ENCODE data around the gene OPTC.

OPTC gene

DNA sequence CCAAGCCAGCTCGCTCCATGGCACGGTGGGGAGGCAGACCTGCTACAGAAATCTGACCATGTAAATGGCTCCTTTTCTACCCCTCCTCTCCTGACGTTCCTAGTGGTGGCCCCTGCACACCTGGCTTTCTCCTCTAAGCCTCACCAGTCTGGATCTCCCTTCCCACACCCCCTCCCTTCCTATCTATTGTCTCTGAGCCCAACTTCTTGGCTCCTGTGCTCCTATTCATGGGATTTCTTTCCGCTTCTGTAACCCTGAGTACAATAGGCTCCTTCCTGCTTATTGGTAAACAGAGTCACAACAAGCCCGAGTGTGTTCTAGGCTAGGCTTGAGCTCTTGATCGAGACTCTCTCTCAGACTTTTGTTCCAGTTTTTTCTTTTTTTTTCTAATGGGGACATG is 17.6 kb downstream of the OPTC start:
- no peak overlapping the region for H3K27ac ChIP-seq
- TF ChIP-seq, protein P1, sequence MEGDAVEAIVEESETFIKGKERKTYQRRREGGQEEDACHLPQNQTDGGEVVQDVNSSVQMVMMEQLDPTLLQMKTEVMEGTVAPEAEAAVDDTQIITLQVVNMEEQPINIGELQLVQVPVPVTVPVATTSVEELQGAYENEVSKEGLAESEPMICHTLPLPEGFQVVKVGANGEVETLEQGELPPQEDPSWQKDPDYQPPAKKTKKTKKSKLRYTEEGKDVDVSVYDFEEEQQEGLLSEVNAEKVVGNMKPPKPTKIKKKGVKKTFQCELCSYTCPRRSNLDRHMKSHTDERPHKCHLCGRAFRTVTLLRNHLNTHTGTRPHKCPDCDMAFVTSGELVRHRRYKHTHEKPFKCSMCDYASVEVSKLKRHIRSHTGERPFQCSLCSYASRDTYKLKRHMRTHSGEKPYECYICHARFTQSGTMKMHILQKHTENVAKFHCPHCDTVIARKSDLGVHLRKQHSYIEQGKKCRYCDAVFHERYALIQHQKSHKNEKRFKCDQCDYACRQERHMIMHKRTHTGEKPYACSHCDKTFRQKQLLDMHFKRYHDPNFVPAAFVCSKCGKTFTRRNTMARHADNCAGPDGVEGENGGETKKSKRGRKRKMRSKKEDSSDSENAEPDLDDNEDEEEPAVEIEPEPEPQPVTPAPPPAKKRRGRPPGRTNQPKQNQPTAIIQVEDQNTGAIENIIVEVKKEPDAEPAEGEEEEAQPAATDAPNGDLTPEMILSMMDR (conservative IDR thresholded peaks at IDR 0.05) = no peak

DNA sequence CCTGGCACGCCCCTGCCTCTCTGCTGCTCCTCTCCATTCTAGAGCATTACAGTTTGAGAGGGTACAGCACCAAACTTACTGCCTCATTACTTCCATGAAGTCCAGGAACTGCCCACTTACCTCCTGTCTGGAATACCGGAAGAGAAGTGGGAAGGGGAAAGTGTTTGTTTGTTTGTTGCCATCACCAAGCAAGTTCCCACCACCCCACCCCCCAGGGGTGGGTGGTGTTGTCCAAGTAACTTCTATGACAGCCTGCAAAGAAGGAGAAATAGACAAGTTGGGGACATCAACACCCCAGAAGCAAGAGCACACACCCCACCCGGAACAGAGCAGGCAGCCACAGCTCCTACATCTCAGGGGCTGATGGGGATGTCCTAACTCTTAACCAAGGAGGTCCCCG is 18.0 kb downstream of the OPTC start:
- no peak overlapping the region for H3K27ac ChIP-seq
- TF ChIP-seq, protein P1 (conservative IDR thresholded peaks at IDR 0.05) = no peak

DNA sequence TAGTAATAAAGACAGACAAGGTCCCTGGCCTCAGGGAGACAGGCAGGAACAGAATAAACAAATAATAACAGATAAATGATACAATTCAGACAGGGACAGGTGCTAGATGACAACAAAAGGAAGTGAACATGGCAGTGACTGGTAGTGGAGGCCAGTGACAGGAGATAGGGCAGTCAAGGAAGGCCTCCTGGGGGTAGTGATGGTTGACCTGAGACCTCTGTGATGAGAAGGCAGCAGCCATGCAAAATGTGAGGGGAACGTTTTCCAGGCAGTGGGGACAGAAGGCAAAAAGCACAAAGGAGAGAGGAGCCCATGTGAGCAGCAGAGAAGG is 18.5 kb downstream of the OPTC start:
- TF ChIP-seq, protein P1 (conservative IDR thresholded peaks at IDR 0.05) = no peak
- H3K27ac ChIP-seq = no peak overlapping the region

DNA sequence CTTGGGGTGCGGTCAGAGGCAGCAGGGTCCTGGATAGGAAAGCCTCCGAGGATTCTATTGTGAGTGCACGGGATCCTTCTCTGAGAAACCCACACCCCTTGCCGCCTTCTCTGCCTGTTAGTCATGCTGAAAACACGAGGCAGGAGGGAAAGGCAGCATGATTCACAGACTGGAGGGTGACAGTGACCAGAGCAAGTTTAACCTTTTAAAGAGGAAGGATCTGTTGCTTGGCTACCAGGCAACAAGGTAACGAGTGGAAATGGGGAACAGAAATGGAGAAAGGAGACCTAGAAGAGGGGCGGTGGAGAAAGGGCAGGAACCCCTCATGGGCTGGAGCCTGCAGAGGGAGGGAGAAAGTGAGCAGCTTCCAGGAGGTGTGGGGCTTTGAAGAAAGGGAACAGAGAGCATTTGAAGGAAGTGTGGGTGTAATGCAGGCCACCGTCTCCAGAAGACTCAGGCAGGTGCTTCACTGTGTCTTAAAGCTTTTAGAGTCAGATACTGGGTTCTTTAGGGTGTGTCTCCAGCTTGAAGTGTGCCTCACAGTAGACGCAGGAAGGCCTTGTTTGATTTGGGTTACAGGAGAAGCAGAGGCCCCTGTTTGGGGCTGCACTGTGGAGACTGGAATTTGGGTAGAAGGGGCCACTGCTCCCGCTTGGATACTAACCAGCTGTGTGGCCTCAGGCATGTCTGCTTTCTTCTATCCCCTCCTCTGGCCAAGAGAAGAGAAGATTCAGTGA is 19.1 kb downstream of the OPTC start:
- TF ChIP-seq, protein P1 (conservative IDR thresholded peaks at IDR 0.05) = no peak
- no peak overlapping the region for H3K27ac ChIP-seq

DNA sequence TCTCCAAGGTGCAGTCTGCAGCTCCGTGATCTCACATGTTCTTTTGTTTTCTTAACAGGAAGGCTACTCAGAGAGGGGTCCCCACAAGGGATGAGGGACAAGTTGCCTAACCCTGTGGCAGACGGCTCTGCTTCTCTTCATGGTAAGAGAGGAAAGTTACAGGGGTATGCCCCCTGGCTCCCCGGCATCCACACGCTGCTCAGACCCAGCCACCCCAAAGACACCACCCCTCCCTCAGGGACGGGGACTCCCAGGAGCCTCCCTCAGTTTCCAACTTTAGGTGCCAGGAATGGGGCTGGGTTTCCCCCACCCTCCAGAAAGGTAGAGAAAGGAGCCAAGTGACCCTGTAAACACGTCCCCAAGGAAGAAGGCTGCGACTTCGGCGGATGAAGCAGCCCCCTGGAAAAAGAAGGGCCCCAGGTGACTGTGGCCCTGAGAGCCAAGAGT is 19.7 kb downstream of the OPTC start:
- H3K27ac ChIP-seq = no peak overlapping the region

DNA sequence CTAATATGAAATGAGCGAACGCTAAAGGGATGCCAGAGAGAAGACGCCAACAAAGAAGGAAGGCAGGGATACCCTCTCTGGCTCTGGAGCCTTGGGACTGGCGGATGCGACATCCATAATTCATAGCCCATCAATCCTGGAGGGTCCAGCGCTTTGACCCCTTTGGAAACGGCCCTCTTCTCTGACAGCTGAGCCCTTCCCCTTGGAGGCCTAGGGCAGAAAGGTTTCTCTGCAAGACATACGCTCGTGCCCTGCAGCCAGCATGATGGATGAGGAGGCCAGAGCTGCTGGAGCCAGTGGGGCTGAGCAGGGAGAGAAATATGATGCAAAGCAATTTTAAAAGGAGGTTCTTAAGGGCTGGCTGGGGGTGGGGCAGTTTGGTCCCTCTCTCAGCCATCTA is 22.2 kb downstream of the OPTC start:
- TF ChIP-seq, protein P1 (conservative IDR thresholded peaks at IDR 0.05) = no peak

More for the DNA sequence above, 19.7 kb downstream of the OPTC start:
- TF ChIP-seq, protein P1 (conservative IDR thresholded peaks at IDR 0.05) = no peak

DNA sequence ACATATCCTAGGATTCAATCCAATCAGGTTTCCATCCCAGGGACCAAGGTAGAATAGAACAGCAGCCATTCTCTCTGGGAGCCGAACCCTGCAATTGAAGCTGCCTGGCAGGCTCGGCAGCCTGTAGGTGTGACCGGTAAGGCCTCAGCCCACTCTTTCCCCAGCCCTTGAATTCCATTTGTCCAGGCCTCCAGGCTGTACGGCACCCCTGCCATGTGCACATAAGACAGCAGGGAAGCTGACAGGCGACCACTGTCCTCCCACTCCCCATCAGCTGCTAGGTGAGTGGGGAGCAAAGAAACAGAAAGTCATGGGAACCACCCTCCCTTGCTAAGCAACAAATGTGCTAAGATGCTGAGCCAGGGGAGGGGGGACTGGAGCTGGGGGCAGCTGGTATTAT is 23.0 kb downstream of the OPTC start:
- TF ChIP-seq, protein P1 (conservative IDR thresholded peaks at IDR 0.05) = no peak
- no peak overlapping the region for H3K27ac ChIP-seq

More for the DNA sequence above, 22.2 kb downstream of the OPTC start:
- H3K27ac ChIP-seq = no peak overlapping the region
